ENCODE results near the gene TFF1.
A peak's percentile ranks its signal among the peaks of the same experiment; 100 is the strongest.

TFF1 gene

DNA sequence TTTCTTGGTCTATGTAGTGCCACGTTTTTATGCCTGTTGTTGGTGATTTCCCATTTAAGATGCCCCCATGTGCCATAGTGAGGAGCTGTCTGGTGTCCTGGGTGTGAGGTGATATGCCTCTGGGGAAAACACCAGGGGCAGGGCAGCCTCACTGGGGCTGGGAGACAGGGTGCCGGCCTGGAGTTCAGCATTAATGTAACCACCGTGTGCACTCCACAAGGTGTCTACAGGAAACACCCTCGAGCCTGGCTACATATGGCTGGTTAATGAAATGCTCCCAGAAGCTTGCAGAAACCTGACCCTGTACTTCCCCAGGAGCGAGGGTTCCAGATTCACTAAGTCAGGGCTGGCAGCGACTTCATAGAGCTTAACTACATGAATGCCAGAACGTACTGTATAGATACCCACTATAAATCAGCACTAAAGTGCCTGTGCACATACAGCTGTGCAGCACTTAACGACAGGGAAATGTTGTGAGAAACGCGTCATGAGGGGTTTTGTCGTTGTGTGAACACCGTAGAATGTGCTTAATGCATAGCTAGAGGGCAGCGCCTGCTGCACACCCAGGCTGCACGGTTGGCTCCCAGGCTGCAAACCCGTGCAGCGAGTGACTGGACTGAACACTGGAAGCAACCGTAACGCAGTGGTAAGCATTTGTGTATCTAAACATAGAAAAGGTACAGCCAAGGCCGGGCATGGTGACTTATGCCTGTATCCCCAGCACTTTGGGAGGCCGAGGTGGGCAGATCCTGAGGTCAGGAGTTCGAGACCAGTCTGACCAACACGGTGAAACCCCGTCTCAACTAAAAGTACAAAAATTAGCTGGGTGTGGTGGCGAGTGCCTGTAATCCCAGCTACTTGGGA, 25.9 kb downstream of the TFF1 start:
- DNase-seq: no peak

GRCh38 chr21:42338729-42339715, 27.3 kb downstream of the TFF1 start:
- no peak for DNase-seq

DNA sequence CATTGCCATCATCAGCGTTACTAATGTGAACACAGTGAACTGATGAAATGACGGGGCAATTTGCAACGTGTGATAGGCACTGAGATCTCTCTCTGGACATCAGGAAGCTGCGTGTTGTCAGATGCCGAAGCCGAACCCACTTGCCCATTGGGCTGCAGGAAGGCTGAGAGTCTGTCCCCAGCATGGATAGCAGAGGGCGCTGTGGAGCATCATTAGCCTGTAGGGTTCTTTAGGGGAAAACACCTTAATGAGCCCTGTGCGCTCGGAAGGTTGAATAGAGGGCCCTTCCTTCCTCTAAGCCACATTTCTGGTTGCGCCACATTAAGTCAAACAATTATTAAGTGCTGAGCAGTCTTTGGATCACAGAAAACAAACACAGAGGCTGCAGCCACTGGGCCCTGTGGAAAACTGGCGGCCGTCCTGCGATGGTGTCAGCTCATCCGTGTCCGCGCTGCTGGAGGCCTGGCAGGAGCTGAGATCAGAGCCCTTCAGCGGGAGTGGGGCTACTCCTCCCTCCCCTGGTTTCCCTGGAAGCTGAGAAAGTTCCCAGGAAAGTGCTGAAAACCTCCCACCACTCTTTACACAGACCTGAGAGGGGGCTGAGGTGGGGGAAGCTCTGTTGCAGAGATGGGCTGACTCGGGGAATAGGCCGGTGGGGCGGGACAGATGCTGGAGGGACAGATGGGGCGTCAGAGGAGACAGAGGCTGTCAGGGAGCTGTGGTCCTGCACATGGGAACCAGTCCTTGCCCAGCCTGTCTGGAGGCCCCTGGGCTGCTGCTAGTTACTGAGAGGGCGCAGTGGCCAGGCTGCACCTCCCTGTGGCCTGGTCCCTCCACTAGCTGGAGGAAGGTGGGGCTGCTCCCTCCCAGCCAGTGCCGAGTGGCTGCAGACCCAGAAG, 28.3 kb downstream of the TFF1 start:
- DNase-seq: peak; percentile 84

DNA sequence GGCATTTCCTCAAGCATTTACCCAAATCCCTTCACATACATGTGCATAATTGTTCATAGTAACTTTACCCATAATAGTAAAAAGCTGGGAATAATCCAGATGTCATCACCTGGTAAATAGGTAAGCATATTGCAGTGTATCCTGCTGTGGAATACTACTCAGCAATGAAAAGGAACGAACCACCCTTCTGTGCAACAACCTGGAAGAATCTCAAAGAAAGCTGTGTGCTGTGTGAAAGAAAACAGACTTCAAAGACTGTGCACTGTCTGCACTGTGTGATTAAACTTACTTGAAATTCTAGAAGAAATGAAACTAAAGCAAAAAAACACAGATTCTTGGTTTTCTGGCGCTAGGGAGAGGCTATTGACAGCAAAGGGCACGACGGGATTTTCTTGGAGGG, 29.1 kb downstream of the TFF1 start:
- DNase-seq: no peak

- DNase-seq: no peak
Observed at GRCh38 chr21:42336054-42336453, 30.3 kb downstream of the TFF1 start.

GRCh38 chr21:42332557-42333317, 33.6 kb downstream of the TFF1 start:
- DNase-seq: no peak

DNA sequence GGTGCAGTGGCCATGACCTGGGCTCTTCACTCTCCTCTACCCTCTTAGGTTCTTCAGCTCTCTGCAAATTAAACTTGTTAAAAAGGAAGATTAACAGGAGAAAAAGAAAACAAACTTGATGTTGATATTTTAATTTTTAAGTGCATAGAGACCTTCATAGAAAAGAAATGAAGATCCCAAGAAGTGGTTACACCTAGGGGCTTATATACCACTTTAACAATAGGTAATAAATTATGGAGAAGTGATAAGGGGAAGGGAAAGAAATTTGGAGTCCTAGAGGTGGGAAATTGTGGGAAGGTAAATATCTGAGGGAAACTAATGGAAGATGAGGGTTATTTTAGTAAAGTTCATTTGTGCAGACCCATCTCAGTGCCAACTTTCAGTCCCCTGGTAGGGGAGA, 34.7 kb downstream of the TFF1 start:
- DNase-seq: no peak

DNA sequence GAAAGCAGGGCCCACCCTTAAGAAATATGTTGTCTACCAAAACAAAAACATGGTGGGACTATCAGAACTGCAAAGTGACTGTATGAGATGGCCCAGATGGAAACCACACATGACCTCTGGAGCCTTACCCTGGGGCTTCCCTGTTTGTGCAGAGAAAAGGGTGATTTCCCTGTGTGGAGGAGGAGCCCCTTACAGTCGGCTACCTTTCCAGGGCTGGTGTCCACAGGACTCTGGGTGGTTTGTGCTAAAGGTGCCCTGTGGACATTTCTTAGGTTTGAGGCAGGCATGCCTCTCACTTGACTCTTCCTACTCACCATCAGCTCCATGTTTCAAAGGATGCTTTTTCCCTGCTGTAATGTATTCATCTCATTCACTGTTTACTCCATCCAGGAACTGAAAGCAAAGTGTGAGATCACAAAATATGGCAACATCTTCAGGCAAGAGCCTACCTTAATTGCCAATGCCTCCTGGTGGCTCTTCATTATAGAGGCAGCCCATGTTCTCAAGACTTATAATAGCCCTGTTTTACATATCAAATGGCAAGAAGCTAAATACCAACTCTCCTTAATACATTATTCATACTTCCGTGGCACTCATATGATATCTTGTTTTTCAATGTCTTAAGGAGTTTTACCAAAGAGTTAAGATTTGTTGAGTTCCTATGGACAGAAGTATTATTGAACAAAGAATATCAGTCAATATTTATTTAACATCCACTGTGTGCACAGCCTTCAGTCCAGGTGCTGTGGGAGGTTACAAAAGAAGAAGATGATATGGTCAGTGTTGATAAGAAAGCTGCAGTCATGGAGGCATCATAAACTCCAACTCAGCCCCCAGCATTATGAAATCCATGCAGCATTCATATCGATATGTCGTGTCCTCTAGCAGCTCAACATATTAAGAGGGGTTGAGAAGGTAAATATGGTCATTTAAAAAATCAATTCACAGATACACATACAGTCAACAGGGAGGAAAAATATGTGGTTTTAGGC, 35.7 kb downstream of the TFF1 start:
- no peak for DNase-seq

- DNase-seq: no peak
Observed at GRCh38 chr21:42324896-42325295, 41.4 kb downstream of the TFF1 start.

DNA sequence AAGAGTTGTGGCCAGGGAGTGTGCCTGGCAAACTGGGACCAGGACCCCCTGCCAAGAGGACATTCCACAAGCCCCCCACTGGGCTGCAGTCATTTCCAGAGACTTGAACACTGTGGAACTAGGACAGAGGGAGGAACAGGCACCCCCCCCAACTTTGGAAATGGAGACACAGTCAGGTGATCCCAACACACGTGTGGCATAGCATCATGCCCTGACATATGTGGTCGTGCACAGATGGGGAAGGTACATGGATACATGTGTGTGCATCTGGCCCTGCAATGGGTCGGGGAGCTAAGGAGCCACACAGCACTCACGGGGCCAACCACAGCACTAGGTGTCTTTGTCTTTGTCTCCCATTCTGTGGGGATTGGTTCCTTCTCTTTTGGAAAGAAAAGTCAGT, 44.5 kb downstream of the TFF1 start:
- no peak for DNase-seq

GRCh38 chr21:42321231-42321630, 45.1 kb downstream of the TFF1 start:
- DNase-seq: no peak

DNA sequence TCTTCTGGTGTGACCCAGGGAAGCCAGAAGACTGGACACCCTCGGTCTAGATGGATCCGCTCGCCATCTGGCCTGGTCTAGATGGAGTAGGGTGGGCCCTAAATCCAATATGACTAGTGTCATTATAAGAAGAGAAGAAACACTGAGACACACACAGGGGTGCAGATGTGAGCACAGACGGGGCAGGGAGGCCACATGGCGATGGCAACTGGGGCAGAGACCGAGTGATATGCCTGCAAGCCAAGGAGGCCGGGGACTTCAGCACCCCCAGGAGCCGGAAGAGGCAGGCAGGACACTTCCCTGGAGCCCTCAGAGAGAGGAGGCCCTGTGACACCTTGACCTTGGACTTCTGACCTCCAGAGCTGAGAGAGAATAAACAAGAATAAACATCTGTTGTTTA, 45.5 kb downstream of the TFF1 start:
- DNase-seq: no peak

- no peak for DNase-seq
Observed at GRCh38 chr21:42319851-42320572, 46.3 kb downstream of the TFF1 start.

- no peak for DNase-seq
Observed at GRCh38 chr21:42319376-42319775, 47.0 kb downstream of the TFF1 start.

- no peak for DNase-seq
Observed at GRCh38 chr21:42317826-42318746, 48.2 kb downstream of the TFF1 start.

DNA sequence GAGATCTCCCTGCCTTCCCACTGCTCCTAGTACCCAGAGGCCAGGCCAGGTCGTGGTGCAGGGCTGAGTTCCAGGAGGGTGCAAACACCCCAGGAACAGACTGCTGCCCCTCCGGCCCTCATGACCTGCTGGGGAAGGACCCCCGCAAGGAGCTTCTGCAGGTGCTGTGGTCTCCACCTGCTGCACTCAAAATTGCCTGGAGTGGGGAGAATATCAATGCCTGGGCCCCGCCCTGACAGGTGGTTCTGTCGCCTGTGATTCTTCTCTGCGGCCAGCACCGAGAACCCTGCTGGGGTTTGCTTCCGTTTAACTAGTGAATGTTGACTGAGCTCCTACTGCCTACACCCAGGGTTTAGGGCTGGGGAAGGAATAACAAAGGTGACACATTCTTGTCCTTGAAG, 49.0 kb downstream of the TFF1 start:
- no peak for DNase-seq

- DNase-seq: no peak
Observed at GRCh38 chr21:42316891-42317290, 49.4 kb downstream of the TFF1 start.

DNA sequence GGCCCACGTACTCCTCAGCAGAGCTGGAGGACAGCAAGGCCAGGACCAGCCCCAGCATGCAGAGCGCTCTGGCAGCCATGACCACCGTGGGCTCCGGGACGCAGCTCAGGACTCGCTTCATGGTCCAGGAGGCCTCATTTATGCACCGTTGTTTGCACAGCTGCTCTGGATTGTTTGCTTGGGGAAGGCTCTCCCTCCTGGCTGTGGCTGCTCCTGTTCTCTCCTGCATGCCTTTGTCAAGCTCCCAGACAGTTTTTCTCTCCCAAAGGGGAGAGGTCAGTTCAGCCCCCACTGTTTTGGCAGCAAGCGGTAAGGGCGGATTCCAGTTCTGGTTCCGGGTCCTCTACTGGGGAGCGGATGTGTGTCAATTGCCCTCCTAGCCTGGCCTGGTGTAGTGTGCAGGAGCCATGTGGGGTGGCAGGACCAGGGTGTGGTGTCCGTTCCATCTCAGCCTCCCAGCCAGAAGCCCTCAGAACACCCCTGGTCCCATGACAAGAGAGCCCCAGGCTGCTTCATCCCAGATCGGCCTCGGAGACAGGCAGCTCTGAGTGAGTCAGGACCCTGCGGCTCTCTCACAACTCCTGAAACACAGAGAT, 50.9 kb downstream of the TFF1 start, which contains the start of gene TFF3:
TSS of gene TFF3 (minus strand) at position 114 of the 596 bp plus-strand sequence. CDS start at position 79, 35 bp downstream.
- DNase-seq: no peak
